Natural killer cell (primary cell): ENCODE data around the gene MGMT. TPM values are rescaled to one million over a fixed set of nuclear protein-coding genes. Genes with fewer than 3 reads are reported as not detected.

Source experiments
- ATAC-seq, 3 donors: fragments of 150-1000 bp in 2 of 3; fragments of 200-7000 bp in 1 of 3; cut with Tn5 transposase; 1 replicate in 1 of 3; 2 replicates in 2 of 3; pipeline ENCODE4 v1.10.0; 2021; ENCODE audit warnings: mild to moderate bottlenecking in 2 of 3, moderate library complexity in 2 of 3
- DNase-seq, 2 donors: peaks; one replicate each; pipeline versions ENCODE4 v3.0.0 to v3.0.0-alpha.2; 2013 to 2021; ENCODE audit warnings: mixed read lengths in 1 of 2
- H3K27ac ChIP-seq: one replicate; pipeline ENCODE4 v1.5.1; 2013; ENCODE audit warnings: mild to moderate bottlenecking, low read length
- H3K27me3 ChIP-seq: one replicate; pipeline ENCODE4 v1.6.1; 2013; ENCODE audit warnings: low read length; ENCODE audit not compliant: control insufficient read depth, insufficient read depth
- H3K36me3 ChIP-seq: one replicate; pipeline ENCODE4 v1.6.1; 2013; ENCODE audit warnings: low read length; ENCODE audit not compliant: control insufficient read depth, insufficient read depth
- H3K4me1 ChIP-seq: one replicate; pipeline ENCODE4 v1.6.1; 2013; ENCODE audit warnings: low read length; ENCODE audit not compliant: control insufficient read depth, insufficient read depth
- H3K4me3 ChIP-seq: one replicate; pipeline ENCODE4 v1.5.1; 2013; ENCODE audit warnings: low read length
- H3K9me3 ChIP-seq: one replicate; pipeline ENCODE4 v1.6.1; 2013; ENCODE audit warnings: low read length; ENCODE audit not compliant: control insufficient read depth, insufficient read depth
- H3K27ac Mint-ChIP-seq, 2 donors: one replicate each; pipeline ENCODE4 v1.8.0; 2022; ENCODE audit warnings: mild to moderate bottlenecking in 2 of 2, mixed read lengths in 2 of 2, moderate library complexity in 1 of 2
- H3K27me3 Mint-ChIP-seq, 2 donors: one replicate each; pipeline ENCODE4 v1.8.0; 2022; ENCODE audit warnings: low read depth in 2 of 2, mixed read lengths in 2 of 2
- H3K36me3 Mint-ChIP-seq: one replicate; pipeline ENCODE4 v1.8.0; 2022; ENCODE audit warnings: mixed read lengths
- H3K4me1 Mint-ChIP-seq, 2 donors: one replicate each; pipeline ENCODE4 v1.8.0; 2022; ENCODE audit warnings: mixed read lengths in 2 of 2
- H3K4me3 Mint-ChIP-seq: one replicate; pipeline ENCODE4 v1.8.0; 2022; ENCODE audit warnings: mild to moderate bottlenecking, moderate library complexity, mixed read lengths
- H3K9me3 Mint-ChIP-seq, 2 donors: one replicate each; pipeline ENCODE4 v1.8.0; 2022; ENCODE audit warnings: mixed read lengths in 2 of 2
- CTCF ChIP-seq: fragments of 200-600 bp; IDR thresholded peaks from one replicate; pipeline ENCODE4 v1.8.0; 2022; ENCODE audit warnings: antibody characterized with exemption
- WGBS: methylation state at CpG from one replicate; pipeline ENCODE4 v1.1.7; 2013; ENCODE audit warnings: missing lambda C conversion rate; ENCODE audit not compliant: insufficient coverage; 5-methylcytosine and 5-hydroxymethylcytosine counted together
- intact Hi-C: fragments of 100-400 bp; cut with micrococcal nuclease; formaldehyde crosslinking; loops from one replicate; pipeline ENCODE4 v1.14.2; 2022
- total RNA-seq, 4 donors: library from RNA; stranded (reverse); fragments of 120-200 nt in 1 of 4; gene quantifications; one replicate each; pipeline versions ENCODE4 v1.2.3 to v1.2.4, GENCODE V29; 2013 to 2022

MGMT gene
- total RNA-seq, 3 donors from 2014 or later (not counting 1 experiment from before 2014, with no cell fraction given): 16.5 to 19.7 (median 18.8) TPM

GRCh38 chr10:129419397-129419796 lies 47.6 kb upstream of the MGMT start:
- no peak for DNase-seq
- intact Hi-C loops: no loop called here
- Histone ChIP-seq H3K4me3 (no peak overlapping the region), H3K4me1 (no peaks in the 10 kb centered on the region), H3K27ac (no peak overlapping the region), H3K36me3 (no peaks in the 10 kb centered on the region), H3K9me3 (no peaks in the 10 kb centered on the region), H3K27me3 (no peaks in the 10 kb centered on the region)
- Mint-ChIP-seq H3K36me3 (no peaks in the 10 kb centered on the region), H3K4me3 (no peak overlapping the region), H3K9me3 (no peaks in the 10 kb centered on the region), H3K4me1 (no peaks in the 10 kb centered on the region), H3K27ac (no peak overlapping the region), H3K27me3 (peaks cover 0 to 14% of the 10 kb centered on the region in 2 donors)
- WGBS: 95% methylated on average over 23 of the region's 23 CpGs
- no peak for ATAC-seq
- TF ChIP-seq CTCF: no peak

GRCh38 chr10:129421399-129422010 lies 45.5 kb upstream of the MGMT start:
- peaks cover 0 to 14% of the 10 kb centered on the region in 2 donors for H3K27me3 Mint-ChIP-seq
- Histone ChIP-seq H3K9me3 (no peaks in the 10 kb centered on the region), H3K4me3 (no peak overlapping the region), H3K27ac (no peak overlapping the region), H3K36me3 (no peaks in the 10 kb centered on the region), H3K27me3 (no peaks in the 10 kb centered on the region), H3K4me1 (no peaks in the 10 kb centered on the region)
- H3K4me3 Mint-ChIP-seq: no peak overlapping the region
- H3K4me1 Mint-ChIP-seq: no peaks in the 10 kb centered on the region
- H3K9me3 Mint-ChIP-seq: no peaks in the 10 kb centered on the region
- ATAC-seq: no peak
- H3K36me3 Mint-ChIP-seq: no peaks in the 10 kb centered on the region
- no peak overlapping the region for H3K27ac Mint-ChIP-seq
- TF ChIP-seq CTCF: no peak
- no peak for DNase-seq
- 90% methylated on average over 10 of the region's 10 CpGs for WGBS
- intact Hi-C loops: no loop called here

GRCh38 chr10:129424978-129425377 lies 42.1 kb upstream of the MGMT start:
- no peaks in the 10 kb centered on the region for H3K36me3 ChIP-seq
- no peaks in the 10 kb centered on the region for H3K9me3 ChIP-seq
- Mint-ChIP-seq H3K36me3 (no peaks in the 10 kb centered on the region), H3K4me1 (no peaks in the 10 kb centered on the region), H3K9me3 (no peaks in the 10 kb centered on the region), H3K27me3 (peaks cover 0 to 26% of the 10 kb centered on the region in 2 donors), H3K27ac (no peak overlapping the region), H3K4me3 (no peak overlapping the region)
- TF ChIP-seq CTCF: no peak
- intact Hi-C loops: no loop called here
- no peak for ATAC-seq
- no peaks in the 10 kb centered on the region for H3K4me1 ChIP-seq
- no peak overlapping the region for H3K27ac ChIP-seq
- WGBS: 91% methylated on average over 15 of the region's 15 CpGs
- no peaks in the 10 kb centered on the region for H3K27me3 ChIP-seq
- no peak for DNase-seq
- H3K4me3 ChIP-seq: no peak overlapping the region

GRCh38 chr10:129426606-129427005 lies 40.4 kb upstream of the MGMT start:
- H3K27me3 Mint-ChIP-seq: peaks cover 0 to 24% of the 10 kb centered on the region in 2 donors
- no peaks in the 10 kb centered on the region for H3K4me1 ChIP-seq
- H3K36me3 Mint-ChIP-seq: no peaks in the 10 kb centered on the region
- H3K36me3 ChIP-seq: no peaks in the 10 kb centered on the region
- H3K9me3 Mint-ChIP-seq: no peaks in the 10 kb centered on the region
- no peak overlapping the region for H3K4me3 ChIP-seq
- TF ChIP-seq CTCF: no peak
- DNase-seq (no peak), ATAC-seq (no peak)
- no peak overlapping the region for H3K27ac Mint-ChIP-seq
- no peaks in the 10 kb centered on the region for H3K9me3 ChIP-seq
- no peaks in the 10 kb centered on the region for H3K27me3 ChIP-seq
- H3K4me3 Mint-ChIP-seq: no peak overlapping the region
- intact Hi-C loops: no loop called here
- WGBS: 18% methylated on average over 4 of the region's 6 CpGs
- H3K27ac ChIP-seq: no peak overlapping the region
- H3K4me1 Mint-ChIP-seq: no peaks in the 10 kb centered on the region
